GM18511 (cell line): ENCODE results near the gene TTC29.

Source experiments
- ATAC-seq: cut with Tn5 transposase; IDR thresholded peaks from one replicate; pipeline ENCODE4 v1.9.1; 2021; ENCODE audit warnings: mild to moderate bottlenecking, moderate library complexity; ENCODE audit not compliant: unreplicated experiment

The TTC29 gene, protein sequence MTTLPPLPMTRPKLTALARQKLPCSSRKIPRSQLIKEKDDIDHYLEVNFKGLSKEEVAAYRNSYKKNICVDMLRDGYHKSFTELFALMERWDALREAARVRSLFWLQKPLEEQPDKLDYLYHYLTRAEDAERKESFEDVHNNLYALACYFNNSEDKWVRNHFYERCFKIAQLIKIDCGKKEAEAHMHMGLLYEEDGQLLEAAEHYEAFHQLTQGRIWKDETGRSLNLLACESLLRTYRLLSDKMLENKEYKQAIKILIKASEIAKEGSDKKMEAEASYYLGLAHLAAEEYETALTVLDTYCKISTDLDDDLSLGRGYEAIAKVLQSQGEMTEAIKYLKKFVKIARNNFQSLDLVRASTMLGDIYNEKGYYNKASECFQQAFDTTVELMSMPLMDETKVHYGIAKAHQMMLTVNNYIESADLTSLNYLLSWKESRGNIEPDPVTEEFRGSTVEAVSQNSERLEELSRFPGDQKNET

GRCh38 chr4:146945556-146946374 lies at the start of gene TTC29:
Gene TTC29, minus strand, starts transcription at chr4:146945864. Its CDS starts 5,969 bp downstream, at chr4:146939895.
- ATAC-seq, result peak; percentile 100

DNA sequence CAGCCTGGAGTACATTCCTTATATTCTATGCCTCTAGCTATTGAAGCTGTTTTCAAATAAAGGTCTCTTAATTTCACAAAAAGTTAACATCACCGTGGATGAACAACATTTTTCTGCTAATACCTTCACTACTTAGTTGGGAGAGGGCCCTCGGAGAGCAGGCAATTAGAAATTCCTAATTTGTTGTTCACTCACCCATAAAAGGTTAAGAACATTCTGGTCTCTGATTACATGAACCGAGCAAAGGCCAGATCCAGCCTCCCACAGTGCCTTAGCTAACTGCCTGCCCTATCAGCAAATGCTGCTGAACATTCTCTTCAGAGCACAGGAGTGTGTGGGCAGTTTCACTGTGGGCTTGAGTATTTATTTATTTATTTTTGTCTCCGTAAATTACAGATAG lies 36.0 kb upstream of the TTC29 start:
- no peak for ATAC-seq

- ATAC-seq, result no peak
These were observed 33.0 kb upstream of the TTC29 start for GRCh38 chr4:146978641-146979040.

GRCh38 chr4:146976145-146976544 lies 30.5 kb upstream of the TTC29 start:
- ATAC-seq, result no peak

GRCh38 chr4:146975527-146975926 lies 29.9 kb upstream of the TTC29 start:
- no peak for ATAC-seq

DNA sequence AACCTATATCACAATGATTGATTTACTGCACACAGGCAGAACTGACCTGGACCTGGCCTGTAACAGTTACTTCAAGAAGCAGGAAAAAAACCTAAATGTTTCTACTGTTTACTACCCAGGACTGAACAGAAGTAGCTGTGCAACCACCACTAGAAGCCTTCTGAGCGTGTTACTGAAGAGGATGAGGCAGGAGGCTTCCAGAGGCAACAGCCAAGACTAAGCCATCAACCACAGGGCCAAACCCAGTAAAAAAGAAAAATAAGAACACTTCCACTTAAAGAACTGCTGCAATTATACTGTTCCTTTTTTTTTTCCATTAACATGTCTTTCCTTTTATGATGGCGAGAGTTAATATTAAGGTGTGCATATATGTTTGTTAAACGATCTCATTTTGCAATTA lies 29.4 kb upstream of the TTC29 start:
- ATAC-seq, result no peak

- no peak for ATAC-seq
These were observed 26.4 kb upstream of the TTC29 start for GRCh38 chr4:146972036-146972435.

- ATAC-seq, result no peak
These were observed 23.5 kb upstream of the TTC29 start for GRCh38 chr4:146969126-146969525.

DNA sequence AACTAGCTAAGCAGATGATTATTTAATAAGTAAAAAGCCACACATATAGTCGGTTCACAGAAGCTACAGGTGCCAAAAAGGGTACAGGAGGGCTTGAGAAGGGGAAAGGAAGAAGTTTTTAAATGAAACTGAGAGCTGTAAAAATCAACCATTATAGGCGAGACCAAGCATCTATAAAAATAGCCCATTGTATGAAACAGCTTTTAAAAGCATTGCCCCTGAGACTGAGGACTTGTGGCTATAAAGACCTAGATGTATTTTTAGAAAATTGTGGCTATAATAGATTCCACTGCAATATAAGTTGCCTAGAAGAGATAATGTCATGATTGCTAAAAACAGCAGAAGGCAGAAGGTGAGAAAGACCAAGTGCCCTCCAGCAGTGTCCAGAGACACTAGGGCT lies 15.0 kb upstream of the TTC29 start:
- peak; percentile 57 for ATAC-seq

DNA sequence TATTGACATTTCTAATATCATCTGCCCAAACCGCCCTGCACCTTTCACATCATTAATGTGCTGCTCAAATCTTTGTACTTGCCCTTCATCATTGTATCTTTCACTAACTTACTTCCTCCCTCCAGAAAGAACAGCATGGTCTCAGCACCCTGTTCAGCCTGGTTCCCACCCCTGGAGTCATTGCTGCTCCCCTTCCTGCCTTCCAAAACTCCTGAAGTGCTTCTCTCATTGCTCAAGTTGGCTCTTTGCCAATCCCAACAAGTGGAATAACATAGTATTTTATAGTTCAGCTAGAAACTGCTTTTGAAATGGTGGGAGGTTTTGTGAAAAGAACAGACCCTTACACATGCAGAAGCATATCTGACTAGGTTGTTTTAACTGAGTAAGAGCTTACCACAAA lies 14.0 kb upstream of the TTC29 start:
- no peak for ATAC-seq

DNA sequence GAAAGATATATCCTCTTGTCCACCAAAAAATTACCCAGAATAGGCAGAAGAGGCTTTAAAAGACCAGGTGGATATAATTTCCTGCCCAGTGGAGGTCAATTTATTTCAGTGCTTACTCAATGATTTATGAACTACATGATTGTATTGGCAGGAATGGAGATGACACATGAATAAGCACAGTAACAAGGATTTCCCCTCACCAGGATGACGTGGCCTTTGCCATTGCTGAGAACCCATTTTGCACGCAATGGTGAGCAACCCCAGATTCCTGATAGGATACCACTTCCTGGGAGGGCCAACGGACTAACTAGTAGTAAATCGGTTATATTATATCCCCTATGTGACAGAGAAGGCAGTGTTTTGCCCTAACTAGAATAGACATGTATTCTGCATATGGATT lies 11.6 kb upstream of the TTC29 start:
- no peak for ATAC-seq

DNA sequence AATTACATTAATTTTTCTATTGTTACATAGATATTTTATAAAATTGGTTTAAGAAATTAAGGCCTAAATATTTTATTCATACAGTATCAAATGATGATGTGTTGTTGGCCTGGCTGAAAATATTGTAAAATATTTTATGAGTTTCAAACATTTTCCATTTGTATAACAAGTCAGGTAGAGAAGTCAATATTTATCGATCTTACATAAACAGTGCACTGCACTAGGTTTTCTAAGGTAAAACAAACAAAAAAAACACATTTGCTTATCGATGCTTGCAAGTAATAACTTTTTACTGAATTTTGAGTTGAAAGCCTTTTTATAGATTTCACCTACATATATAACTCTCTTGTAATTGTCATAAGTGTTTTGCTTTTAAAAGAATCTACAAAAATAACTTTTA lies 7.2 kb upstream of the TTC29 start:
- ATAC-seq, result no peak

- ATAC-seq, result no peak
These were observed 3.9 kb upstream of the TTC29 start for GRCh38 chr4:146949559-146949958.

DNA sequence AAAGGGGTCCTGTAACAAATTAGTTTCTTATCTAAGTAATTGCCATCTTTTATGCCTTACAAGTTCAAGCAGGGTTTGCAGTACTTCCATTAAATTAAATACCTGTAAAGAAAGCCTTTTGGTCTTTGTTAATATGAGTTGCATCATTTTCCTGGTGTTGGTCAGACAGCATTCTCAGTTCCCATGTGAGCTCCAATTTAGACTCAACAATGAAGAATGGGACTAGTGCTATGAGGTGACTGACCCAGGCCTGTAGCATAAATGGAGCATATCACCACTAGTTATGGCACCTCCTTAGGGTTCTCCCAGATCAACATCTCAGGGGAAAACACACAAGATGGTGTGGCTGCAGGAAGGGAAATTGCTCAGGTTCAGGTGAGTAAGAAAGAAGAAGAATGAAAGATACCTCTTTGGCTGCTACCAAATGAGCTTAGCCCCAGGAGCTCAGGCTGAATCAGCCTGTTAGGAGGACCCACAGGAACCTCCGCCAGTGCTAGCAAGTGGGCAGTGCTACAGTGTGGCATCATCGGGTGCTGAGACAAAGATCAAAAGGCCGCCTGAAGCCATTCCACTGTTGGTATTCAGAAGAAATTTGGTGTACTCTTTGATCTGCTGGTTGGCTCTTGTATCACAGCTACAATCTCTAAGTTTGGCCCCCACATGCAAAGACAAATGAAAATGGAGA lies 1.8 kb downstream of the TTC29 start:
- ATAC-seq, result no peak

GRCh38 chr4:146932116-146932515 lies 13.5 kb downstream of the TTC29 start:
- no peak for ATAC-seq

DNA sequence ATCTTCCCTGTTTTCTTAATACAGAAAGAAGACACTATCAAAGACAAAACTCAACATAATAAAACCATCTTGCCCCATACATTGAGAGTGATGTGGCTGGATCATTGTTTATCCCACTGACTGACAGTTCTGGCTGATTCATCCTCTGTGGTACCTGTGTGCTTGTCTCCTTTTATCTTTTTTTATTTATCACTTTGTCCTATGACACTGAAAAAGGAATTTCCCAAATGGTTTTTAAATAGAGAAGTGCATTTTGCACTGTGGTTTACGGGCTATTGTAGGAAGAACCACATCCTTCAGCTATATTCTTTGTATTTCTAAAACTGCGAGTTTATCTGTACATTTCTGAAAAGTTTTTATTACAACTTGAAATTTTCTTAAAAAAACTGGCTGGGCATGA lies 15.0 kb downstream of the TTC29 start:
- no peak for ATAC-seq

DNA sequence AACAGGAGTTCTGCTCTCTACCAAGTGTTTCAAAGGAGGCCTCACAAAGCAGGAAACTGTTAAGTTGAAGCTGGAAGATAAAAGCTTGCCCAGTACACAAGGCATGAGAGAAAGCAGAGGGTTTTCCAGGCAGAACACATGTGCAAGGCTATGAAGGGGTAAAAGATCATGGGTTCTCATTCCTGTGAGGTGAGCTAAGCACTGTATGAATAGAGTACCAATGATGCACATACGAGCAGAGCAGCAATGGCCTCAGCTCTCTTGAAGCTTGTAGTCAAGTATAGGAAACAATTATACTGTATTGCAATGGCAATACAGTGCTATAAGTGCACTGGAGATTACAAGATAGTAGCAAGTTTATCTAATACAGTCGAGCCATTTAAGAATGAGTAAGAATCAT lies 18.0 kb downstream of the TTC29 start:
- ATAC-seq, result no peak

DNA sequence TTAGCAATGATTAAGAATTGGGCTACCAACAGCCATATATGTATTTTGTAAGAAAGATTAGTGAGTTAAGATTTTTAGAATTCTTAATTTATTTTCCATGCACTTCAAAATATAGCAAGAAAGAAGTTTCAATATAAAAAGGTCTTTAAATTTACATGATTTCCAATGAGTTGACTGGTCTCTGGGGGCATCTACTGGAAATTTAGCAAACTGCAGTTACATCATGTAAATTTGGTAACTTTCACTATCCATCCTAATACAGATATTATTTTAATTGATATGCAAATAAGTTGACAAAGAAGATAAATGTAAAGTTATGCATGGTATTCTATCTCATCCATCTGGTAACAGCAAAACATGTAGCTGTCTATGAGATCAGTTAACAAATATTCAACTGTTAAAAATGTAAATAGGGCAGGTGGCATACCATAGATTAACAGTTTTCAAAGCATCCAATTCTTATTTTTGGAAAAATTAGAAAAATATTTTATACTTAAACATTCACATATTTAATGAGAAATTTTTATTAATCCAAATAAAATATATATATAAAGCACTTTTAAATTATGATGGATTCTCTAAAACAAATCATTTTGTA lies 29.1 kb downstream of the TTC29 start:
- ATAC-seq, result peak; percentile 63

GRCh38 chr4:146915132-146915531 lies 30.5 kb downstream of the TTC29 start:
- ATAC-seq, result no peak

GRCh38 chr4:146900295-146900694 lies 45.4 kb downstream of the TTC29 start:
- ATAC-seq, result no peak

- ATAC-seq, result no peak
These were observed 55.4 kb downstream of the TTC29 start for GRCh38 chr4:146890301-146890700.
